GM12872 (cell line): ENCODE results near the gene PIGV.

Experiments
- CTCF ChIP-seq: IDR thresholded peaks from 3 replicates; pipeline ENCODE4 v1.5.1; 2011; ENCODE audit warnings: low read depth, mild to moderate bottlenecking, low read length, moderate library complexity; ENCODE audit not compliant: insufficient read depth

The PIGV gene

GRCh38 chr1:26775666-26776065 is 12.1 kb upstream of the PIGV start:
- TF ChIP-seq CTCF = no peak

GRCh38 chr1:26779098-26779668 is 8.6 kb upstream of the PIGV start:
- no peak for TF ChIP-seq CTCF

- TF ChIP-seq CTCF = no peak
These were observed 7.3 kb upstream of the PIGV start for GRCh38 chr1:26780344-26780957.

- TF ChIP-seq CTCF = no peak
These were observed 6.4 kb upstream of the PIGV start for GRCh38 chr1:26781206-26781825.

GRCh38 chr1:26782521-26783212 is 5.1 kb upstream of the PIGV start:
- TF ChIP-seq CTCF = no peak

- TF ChIP-seq CTCF = no peak
These were observed 4.1 kb upstream of the PIGV start for GRCh38 chr1:26783646-26784022.

GRCh38 chr1:26784023-26784871 is 3.5 kb upstream of the PIGV start:
- no peak for TF ChIP-seq CTCF
